Measurements from ENCODE around the gene MMP24OS.
"Not testable (repeated sequence)": the region's sequence is repeated elsewhere in the genome, so short reads cannot be mapped to it uniquely, and the experiment has no call there.

The MMP24OS gene

GRCh38 chr20:35260426-35260825 is 17.5 kb downstream of the MMP24OS start:
- TF ChIP-seq, protein P1, sequence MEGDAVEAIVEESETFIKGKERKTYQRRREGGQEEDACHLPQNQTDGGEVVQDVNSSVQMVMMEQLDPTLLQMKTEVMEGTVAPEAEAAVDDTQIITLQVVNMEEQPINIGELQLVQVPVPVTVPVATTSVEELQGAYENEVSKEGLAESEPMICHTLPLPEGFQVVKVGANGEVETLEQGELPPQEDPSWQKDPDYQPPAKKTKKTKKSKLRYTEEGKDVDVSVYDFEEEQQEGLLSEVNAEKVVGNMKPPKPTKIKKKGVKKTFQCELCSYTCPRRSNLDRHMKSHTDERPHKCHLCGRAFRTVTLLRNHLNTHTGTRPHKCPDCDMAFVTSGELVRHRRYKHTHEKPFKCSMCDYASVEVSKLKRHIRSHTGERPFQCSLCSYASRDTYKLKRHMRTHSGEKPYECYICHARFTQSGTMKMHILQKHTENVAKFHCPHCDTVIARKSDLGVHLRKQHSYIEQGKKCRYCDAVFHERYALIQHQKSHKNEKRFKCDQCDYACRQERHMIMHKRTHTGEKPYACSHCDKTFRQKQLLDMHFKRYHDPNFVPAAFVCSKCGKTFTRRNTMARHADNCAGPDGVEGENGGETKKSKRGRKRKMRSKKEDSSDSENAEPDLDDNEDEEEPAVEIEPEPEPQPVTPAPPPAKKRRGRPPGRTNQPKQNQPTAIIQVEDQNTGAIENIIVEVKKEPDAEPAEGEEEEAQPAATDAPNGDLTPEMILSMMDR (IDR thresholded peaks at IDR 0.05; ENCODE audit: low read depth, low read length) = no peak
- DNase-seq (ENCODE audit: extremely low read depth, low read depth) = no peak

DNA sequence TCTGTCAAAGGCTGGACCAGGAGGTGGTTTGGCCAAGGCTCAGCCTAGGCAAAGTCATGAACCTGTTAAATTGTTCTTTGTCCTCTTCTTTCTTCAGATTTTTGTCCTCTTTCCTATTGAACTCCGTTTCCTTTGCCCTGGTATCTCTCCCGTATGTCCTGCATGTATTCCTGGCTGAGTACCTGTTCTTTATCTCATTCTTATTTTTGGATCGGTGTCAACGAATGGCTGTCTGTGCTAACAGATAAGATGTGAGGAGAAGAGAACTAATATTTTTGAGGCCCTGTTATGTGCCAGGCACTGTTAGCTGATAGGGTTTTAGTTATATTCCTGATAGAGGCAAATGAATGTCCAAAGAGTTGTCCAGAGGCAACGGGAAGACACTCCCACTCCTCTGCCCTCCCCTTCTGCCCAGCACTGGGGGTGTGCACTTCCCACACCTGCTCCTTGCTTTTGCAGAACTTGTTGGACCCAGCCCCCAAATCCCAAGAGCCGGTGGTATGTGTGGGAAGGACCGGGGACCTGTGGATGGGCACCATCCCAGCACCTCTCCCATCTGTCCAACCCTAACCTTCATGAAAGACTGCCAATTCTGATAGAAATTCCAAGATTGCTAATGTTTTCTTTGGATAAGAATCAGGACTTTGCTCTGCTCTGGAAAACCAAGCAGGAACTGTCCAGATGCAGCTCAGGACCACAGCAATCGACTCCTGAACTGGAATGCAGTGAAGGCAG is 20.6 kb downstream of the MMP24OS start:
- TF ChIP-seq, protein P1 (IDR thresholded peaks at IDR 0.05; ENCODE audit: low read depth, low read length) = no peak
- DNase-seq (ENCODE audit: extremely low read depth, low read depth) = no peak

GRCh38 chr20:35254448-35254999 is 23.4 kb downstream of the MMP24OS start:
- TF ChIP-seq, protein P1 (IDR thresholded peaks at IDR 0.05; ENCODE audit: low read depth, low read length) = no peak
- DNase-seq (ENCODE audit: extremely low read depth, low read depth) = no peak

DNA sequence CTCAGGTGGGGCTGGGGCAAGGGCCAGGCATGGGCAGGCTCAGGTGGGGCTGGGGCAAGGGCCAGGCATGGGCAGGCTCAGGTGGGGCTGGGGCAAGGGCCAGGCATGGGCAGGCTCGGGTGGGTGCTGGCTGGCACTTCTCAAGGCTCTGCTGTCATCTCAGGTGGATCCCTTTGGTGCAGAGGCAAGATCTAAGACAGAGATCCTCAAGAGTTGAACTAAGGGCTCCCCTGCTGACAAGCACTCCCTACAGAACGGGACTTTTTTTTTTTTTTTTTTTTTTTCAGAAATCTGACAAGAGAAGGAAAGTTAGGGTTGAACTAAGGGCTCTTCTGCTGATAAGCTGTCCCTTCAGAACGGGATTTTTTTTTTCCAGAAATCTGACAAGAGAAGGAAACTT is 24.9 kb downstream of the MMP24OS start:
- DNase-seq (ENCODE audit: extremely low read depth, low read depth) = no peak
- TF ChIP-seq, protein P1 (IDR thresholded peaks at IDR 0.05; ENCODE audit: low read depth, low read length) = no peak

DNA sequence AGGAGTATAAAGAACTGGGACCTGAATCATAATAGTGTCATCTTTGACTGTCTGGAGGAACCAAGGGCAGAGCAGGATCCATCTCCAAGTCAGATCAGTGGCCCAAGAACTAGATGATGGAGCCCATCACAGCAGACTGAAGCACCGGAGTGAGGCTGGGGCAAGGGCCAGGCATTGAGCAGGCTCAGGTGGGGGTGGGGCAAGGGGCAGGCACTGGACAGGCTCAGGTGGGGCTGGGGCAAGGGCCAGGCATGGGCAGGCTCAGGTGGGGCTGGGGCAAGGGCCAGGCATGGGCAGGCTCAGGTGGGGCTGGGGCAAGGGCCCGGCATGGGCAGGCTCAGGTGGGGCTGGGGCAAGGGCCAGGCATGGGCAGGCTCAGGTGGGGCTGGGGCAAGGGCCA is 25.3 kb downstream of the MMP24OS start:
- DNase-seq (ENCODE audit: extremely low read depth, low read depth) = not testable (repeated sequence)

GRCh38 chr20:35252037-35252461 is 25.9 kb downstream of the MMP24OS start:
- DNase-seq (ENCODE audit: extremely low read depth, low read depth) = no peak
- TF ChIP-seq, protein P1 (IDR thresholded peaks at IDR 0.05; ENCODE audit: low read depth, low read length) = no peak

DNA sequence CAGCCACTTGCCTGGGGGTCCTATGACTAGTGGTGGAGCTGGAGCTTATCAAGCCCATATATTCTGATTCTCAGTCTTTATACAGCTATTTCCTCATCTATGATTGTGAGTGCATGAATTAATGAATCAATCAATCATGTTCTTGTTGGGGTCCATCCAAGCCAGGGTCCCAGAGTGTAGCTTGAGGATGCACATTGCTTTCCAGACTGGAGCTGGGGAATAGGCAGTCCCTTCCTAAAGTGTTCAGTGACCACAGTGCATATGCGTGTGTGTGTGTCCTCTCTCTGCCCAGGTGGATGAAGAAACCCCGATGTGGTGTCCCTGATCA is 26.3 kb downstream of the MMP24OS start:
- TF ChIP-seq, protein P1 (IDR thresholded peaks at IDR 0.05; ENCODE audit: low read depth, low read length) = no peak
- DNase-seq (ENCODE audit: extremely low read depth, low read depth) = no peak

All from AG09319 (cell line).